GM23248 (cell line): ENCODE measurements around the gene RBP7.

ENCODE experiments used
- EZH2 ChIP-seq: fragments of 200-600 bp; sonication (generic); IDR thresholded peaks from 2 replicates; pipeline ENCODE4 v1.6.1; 2018; ENCODE audit warnings: antibody characterized with exemption, mild to moderate bottlenecking; ENCODE audit not compliant: insufficient read depth, poor library complexity, severe bottlenecking
- EZH2phosphoT487 ChIP-seq: fragments of 200-600 bp; sonication (generic); IDR thresholded peaks from 2 replicates; pipeline ENCODE4 v1.6.1; 2018; ENCODE audit warnings: antibody characterized with exemption, moderate library complexity, mild to moderate bottlenecking, low read depth; ENCODE audit not compliant: insufficient read depth

- no peak for TF ChIP-seq EZH2
- TF ChIP-seq EZH2phosphoT487, result no peak
Measured at GRCh38 chr1:9992910-9993309, 4.1 kb upstream of the RBP7 start.
